GM12891 (cell line): Measurements from ENCODE around the gene PTPRD.
"Not testable (repeated sequence)": the region's sequence is repeated elsewhere in the genome, so short reads cannot be mapped to it uniquely, and the experiment has no call there.

Experiments used
- DNase-seq: peaks from one replicate; pipeline ENCODE4 v3.0.0; 2011; ENCODE audit warnings: low spot score; ENCODE audit not compliant: insufficient read length
- FAIRE-seq: peaks from 2 replicates; lab custom pipeline; 2011; peaks lifted over from hg19 to GRCh38; lab: Jason Lieb, UNC
- PAX5 ChIP-seq: IDR thresholded peaks from 2 replicates; pipeline ENCODE4 v1.6.1; 2011; ENCODE audit warnings: low read length, moderate library complexity, mild to moderate bottlenecking; ENCODE audit not compliant: insufficient read depth, severe bottlenecking
- POLR2A ChIP-seq: IDR thresholded peaks from 2 replicates; pipeline ENCODE4 v1.6.1; 2011; ENCODE audit warnings: low read depth, low read length, control low read depth
- POLR2AphosphoS5 ChIP-seq: IDR thresholded peaks from 2 replicates; pipeline ENCODE4 v1.6.1; 2011; ENCODE audit warnings: low read depth, low read length, control low read depth
- POU2F2 ChIP-seq: IDR thresholded peaks from 2 replicates; pipeline ENCODE4 v1.6.1; 2011; ENCODE audit warnings: low read depth, mild to moderate bottlenecking, control low read depth, low read length, moderate library complexity
- SPI1 ChIP-seq: IDR thresholded peaks from 2 replicates; pipeline ENCODE4 v1.6.1; 2011; ENCODE audit warnings: low read depth, low read length, control low read depth
- TAF1 ChIP-seq: IDR thresholded peaks from 2 replicates; pipeline ENCODE4 v1.6.1; 2011; ENCODE audit warnings: low read depth, low read length, control low read depth

The PTPRD gene

DNA sequence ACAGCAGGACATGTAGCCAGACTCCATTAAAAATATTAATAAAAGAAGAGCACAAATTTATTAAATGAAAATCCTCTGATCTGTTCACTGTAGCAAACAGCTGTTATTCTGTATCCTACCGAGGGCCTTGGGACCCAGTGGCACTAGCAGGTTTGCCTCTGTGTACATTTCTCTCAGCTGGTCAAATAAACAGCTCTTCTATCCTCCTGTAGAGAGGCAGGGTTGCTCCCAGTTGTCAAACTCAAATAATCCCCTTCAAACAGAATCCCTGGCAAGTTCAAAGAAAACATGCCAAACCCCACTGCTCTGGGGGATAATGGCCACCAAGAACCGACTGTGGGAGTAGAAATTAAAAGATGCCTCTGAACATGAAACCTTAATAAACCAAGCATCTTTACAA is 1551.2 kb downstream of the PTPRD start:
- FAIRE-seq: no peak
- TF ChIP-seq TAF1 (no peak), SPI1 (no peak), POLR2A (no peak), POU2F2 (no peak), PAX5 (no peak)
- no peak for DNase-seq

DNA sequence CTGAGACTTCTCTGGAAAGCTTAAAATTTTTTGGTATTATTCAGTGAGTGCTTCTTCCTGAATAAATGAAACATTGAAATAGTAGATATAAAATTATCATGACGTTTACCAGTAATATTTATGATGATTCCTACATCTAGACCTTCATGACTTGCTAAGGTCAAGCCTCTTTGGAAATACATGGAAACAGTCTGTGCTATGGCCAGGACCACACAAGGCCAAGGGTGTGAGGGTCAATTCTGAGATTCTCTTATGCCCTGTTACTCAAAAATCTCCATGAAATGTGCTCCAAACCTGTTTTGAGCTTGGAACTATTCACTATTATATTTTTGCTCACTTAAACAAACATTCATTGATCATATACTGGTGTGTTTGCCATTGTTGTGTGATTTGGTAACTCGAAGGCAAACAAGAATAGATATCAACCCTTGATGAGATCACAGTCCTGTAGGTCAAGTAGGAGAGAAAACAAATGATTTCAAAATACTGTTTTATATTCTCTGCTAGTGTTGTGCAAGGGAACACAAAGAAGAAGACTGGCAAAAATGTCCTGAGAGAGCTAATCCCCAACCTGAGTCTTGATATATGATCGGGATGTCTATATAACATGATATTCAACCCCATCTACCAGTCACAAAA is 1558.3 kb downstream of the PTPRD start:
- TF ChIP-seq POLR2A: no peak
- no peak for TF ChIP-seq POLR2AphosphoS5
- no peak for TF ChIP-seq SPI1
- no peak for TF ChIP-seq POU2F2
- no peak for TF ChIP-seq TAF1
- no peak for DNase-seq
- FAIRE-seq: no peak

DNA sequence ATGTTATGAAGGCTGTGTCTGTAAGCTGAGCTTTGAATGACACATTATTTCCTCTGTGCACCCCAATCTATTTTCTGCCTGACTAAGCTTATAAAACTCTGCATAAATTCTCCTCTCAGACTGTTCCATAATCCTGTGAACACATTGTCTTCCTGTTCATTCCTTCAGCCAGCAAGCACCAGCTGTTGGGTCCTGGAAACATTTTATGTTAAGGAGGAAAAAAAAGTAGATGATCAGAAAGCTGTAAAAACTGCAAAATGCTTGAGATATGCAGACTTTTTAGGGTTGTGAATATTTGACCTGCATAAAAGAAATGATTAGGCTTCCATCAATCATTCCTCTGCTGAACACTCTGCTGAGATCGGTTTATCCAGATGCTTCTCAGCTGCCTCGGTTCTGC is 1567.2 kb downstream of the PTPRD start:
- DNase-seq (no peak), FAIRE-seq (no peak)
- TF ChIP-seq TAF1 (no peak), PAX5 (no peak), POLR2A (no peak), SPI1 (no peak), POU2F2 (no peak), POLR2AphosphoS5 (no peak)

DNA sequence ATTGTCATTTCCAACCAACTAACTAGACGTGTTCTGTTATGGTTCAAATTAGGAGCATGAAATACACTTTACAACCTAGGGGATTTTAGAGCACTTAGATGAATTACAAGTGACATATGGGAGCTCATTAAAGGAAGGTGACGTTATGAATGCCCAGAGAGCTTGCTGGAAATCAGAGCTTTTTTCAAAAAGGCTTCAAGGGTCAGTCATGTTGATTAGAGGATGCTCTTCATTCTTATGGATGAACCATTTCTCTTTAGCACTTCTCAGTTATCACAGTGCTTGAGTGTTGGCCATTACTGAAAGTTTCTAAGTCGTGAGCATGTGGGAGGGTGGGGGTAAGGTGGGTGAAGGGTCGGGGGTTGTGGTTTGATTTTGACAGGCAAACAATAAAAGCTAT is 1567.7 kb downstream of the PTPRD start:
- DNase-seq: no peak
- TF ChIP-seq POLR2A (no peak), TAF1 (no peak), POU2F2 (no peak), POLR2AphosphoS5 (no peak), PAX5 (no peak), SPI1 (no peak)

DNA sequence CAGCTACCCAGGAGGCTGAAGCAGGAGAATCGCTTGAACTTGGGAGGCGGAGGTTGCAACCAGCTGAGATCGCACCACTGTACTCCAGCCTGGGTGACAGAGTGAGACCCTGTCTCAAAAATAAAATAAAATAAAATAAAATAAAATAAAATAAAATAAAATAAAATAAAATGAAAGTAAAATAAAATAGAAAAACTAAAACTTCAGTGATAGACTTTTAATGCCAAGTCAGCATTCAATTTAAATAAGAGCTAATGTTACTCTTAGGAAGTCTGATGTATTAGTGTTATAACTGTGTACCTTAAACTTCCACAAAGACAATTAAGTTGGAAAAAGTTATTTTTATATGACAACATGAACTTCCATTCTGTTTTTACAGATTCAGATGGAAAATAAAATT is 1569.0 kb downstream of the PTPRD start:
- DNase-seq, FAIRE-seq: not testable (repeated sequence)

More for the DNA sequence above, 1567.7 kb downstream of the PTPRD start:
- FAIRE-seq: no peak

DNA sequence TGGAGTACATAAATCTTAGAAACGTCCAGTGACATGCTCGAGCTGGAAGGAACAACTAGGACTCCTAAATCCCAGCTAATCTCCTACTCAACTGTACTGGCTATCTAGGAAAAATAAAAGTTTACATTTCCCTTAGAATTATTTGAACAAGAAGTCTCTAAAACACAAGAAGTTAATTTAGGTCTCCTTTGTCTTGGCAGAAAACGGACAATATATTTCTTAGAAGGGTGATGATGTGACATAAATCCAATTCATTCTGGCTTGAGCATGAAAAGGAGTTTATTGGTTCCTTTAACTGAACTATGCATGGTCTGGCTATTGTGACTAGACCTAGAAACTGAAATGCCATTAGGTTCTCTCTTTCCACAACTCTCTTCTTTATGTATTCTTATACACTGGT is 1571.0 kb downstream of the PTPRD start:
- FAIRE-seq (no peak), DNase-seq (no peak)
- no peak for TF ChIP-seq POU2F2
- no peak for TF ChIP-seq SPI1

DNA sequence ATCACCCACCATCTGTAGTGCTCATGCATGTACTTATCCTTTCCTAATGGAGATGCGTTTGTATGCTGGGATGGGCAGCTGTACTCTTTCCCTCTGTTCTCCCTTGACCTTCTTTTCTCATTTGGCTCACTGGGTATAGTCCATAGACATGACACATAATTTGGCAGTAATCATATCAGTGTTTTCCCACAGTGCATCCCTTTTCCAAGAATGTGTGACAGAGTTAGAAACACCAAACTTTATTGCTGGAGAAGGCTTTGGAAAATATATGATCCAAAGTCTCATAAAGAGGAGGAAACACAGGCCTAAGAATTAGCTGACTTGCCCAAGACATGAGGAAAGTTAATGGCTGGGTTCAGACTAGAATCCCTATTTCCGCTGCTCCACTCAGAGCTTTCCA is 1579.8 kb downstream of the PTPRD start:
- DNase-seq: no peak
- no peak for TF ChIP-seq SPI1
- no peak for TF ChIP-seq POLR2AphosphoS5
- no peak for TF ChIP-seq POLR2A
- no peak for TF ChIP-seq POU2F2
- no peak for TF ChIP-seq PAX5
- TF ChIP-seq TAF1: no peak
- no peak for FAIRE-seq

DNA sequence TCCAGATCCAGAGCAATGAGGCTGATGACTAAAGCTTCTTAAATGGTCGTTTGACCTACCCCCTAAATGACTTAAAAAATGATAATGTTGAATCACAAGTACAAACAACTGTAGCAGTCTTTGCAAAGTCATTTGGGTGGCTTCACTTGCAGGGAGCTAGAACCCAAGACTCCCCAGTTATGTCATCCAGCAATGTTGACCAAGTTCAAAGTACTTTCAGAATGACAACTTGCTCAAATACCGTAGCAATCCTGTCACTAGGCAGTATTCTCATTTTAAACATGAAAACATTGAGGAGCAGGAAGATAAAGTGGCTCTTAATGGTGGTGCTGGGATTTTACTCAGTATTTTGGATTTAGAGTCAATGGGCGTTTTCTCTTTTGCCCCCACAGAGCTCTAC is 1596.2 kb downstream of the PTPRD start:
- FAIRE-seq: no peak
- TF ChIP-seq POLR2AphosphoS5 (no peak), POLR2A (no peak), TAF1 (no peak), PAX5 (no peak), SPI1 (no peak), POU2F2 (no peak)

DNA sequence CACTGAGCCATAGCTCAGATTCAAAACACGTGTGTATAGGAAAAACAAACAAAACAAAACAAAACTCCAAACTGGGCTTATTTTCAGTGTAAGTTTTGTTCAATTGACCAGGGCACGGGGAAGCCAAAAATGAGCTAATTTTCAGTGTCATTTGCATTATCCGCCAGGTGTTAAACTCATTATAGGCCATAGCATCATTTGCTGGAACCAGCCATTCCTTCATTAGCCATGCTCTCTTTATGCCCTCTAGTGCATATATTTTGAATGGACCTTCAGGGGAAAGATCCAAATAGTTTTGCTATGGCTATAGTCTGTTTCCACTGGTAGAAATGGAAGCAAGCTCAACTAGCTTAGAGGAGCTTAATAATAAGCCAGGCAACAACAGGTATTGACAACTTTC is 1608.0 kb downstream of the PTPRD start:
- FAIRE-seq (no peak), DNase-seq (no peak)
- TF ChIP-seq SPI1 (no peak), POU2F2 (no peak), POLR2A (no peak), PAX5 (no peak)

More for the DNA sequence above, 1596.2 kb downstream of the PTPRD start:
- no peak for DNase-seq

DNA sequence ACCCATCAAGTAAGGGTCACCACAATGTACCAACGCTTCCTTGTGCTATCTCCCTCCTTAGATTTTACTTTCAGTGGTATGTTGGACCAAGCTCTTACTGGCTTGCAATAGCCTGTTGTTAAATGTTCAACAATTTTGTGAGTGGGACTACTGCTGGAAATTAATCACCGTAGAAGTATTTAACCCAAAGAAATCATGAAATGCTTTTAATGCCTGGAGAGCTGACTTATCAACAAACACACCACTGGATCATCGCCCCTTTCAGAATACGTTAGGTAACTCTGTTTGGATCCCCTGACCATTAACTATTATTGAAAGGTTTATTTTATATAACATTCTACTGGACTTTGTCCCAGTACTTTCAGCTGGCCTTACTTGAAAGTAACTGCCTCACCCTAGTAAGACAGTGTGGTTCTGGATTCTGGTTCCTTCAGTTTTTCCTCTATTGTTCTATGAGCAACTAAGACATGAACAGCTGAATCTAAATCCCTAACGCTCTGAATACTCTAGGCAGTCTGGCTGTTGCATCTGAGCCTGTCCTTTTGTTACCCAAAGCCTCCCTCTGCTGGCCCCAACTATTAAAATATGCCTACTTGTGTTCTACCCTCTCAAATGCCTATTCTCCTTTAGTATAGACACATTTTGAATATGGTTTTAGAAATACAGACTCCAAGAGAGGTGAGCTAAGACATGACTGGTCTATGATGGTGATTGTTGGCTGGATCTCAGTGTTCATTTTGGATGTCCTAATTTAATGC is 1609.8 kb downstream of the PTPRD start:
- DNase-seq (no peak), FAIRE-seq (no peak)
- TF ChIP-seq POLR2AphosphoS5: no peak
- TF ChIP-seq POU2F2: no peak
- no peak for TF ChIP-seq TAF1
- no peak for TF ChIP-seq POLR2A
- TF ChIP-seq PAX5: no peak

DNA sequence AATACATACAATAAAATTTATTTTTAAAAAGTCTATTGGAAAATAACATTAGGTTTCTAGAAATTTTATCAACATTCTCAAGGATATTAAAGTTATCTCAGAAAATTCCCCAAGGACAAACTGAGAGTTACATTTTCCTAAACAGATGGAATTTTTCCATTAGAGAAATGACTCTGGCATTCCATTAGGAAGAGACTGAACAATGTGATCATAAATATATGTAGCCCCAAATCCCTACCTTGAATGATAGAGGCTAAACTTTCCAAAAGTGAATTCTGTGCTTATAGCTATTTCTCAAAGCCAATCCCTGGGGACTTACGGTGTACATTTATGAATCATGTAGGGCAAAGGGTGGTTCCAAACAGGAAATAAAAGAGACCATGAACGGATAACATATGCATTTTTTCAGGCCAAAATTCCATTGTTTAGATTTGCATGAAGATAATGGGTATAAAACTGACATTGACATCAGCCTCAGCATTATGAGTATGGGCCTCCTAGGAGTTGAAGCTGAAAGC is 1632.2 kb downstream of the PTPRD start:
- no peak for FAIRE-seq
- DNase-seq: no peak
- TF ChIP-seq PAX5 (no peak), POU2F2 (no peak), POLR2A (no peak), POLR2AphosphoS5 (no peak), SPI1 (no peak), TAF1 (no peak)
